ENCODE data around the gene MEPE. TPM values are rescaled to one million over a fixed set of nuclear protein-coding genes. Genes with fewer than 3 reads are reported as not detected.

The MEPE gene
- polyA plus RNA-seq, 4 donors: 0.01 TPM; not detected in 3

DNA sequence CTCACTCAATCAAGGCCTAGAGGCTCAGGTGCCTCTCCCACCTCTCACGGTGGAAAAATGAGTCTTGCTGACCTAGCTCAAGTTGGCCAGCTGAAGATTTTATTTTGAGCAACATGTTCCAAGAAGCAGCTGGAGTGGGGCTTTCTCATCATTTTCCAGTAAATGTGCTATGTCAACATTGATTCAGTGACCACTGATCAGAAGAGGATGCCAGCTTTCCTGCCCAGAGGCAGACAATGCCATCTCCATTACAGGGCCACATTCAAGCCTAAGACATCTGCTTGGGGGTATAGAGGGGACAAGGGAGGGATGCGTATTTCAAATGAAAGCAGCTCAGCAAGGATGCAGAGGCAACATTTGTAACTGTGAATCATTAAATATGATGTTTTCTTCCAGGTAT lies 3.0 kb downstream of the MEPE start:
- no peak for DNase-seq
- no peaks in the 10 kb centered on the region for H3K36me3 ChIP-seq (ENCODE audit: control insufficient read depth in 3 of 3, insufficient read depth in 2 of 3, low read depth in 1 of 3, low read length in 3 of 3)
- H3K4me1 ChIP-seq (ENCODE audit: control insufficient read depth in 3 of 3, insufficient read depth in 2 of 3, low read depth in 1 of 3, low read length in 2 of 3): no peaks in the 10 kb centered on the region
- peaks cover 0 to 7% (median 0%) of the 10 kb centered on the region in 3 donors for H3K27me3 ChIP-seq (ENCODE audit: control insufficient read depth in 3 of 3, insufficient read depth in 3 of 3, low read length in 3 of 3)
- no peak for FAIRE-seq
- H3K9me3 ChIP-seq (ENCODE audit: control insufficient read depth in 2 of 2, insufficient read depth in 1 of 2, low read depth in 1 of 2, low read length in 1 of 2): no peaks in the 10 kb centered on the region
- no peak overlapping the region for H3K4me3 ChIP-seq (ENCODE audit: low read depth in 1 of 3, low read length in 3 of 3)
- H3K27ac ChIP-seq (ENCODE audit: low read depth in 1 of 3, low read length in 2 of 3): no peak overlapping the region
- WGBS, 3 donors: 91 to 94% (median 93%) methylated on average over 2 of the region's 2 CpGs

DNA sequence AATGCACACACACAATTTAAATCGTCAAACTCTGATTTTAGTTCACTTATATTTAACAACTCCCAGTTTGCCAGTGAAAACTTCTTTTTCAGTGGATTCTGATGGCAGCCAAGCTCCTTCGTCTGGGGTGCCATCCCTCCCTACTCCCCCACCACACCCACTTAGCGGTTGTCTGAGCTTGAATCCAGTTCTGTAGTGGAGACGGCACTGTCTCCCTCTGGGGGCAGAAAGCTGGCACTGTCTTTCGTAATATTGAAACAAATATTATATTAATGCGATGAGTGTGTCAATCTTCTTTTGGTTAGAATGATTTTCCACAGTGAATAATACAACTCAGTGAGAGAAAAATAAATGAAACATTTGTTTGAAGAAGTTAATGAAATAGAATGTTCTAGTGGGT lies 5.4 kb downstream of the MEPE start:
- H3K27me3 ChIP-seq (ENCODE audit: control insufficient read depth in 3 of 3, insufficient read depth in 3 of 3, low read length in 3 of 3): peaks cover 0 to 3% (median 0%) of the 10 kb centered on the region in 3 donors
- no peaks in the 10 kb centered on the region for H3K4me1 ChIP-seq (ENCODE audit: control insufficient read depth in 3 of 3, insufficient read depth in 2 of 3, low read depth in 1 of 3, low read length in 2 of 3)
- no peaks in the 10 kb centered on the region for H3K36me3 ChIP-seq (ENCODE audit: control insufficient read depth in 3 of 3, insufficient read depth in 2 of 3, low read depth in 1 of 3, low read length in 3 of 3)
- H3K27ac ChIP-seq (ENCODE audit: low read depth in 1 of 3, low read length in 2 of 3): no peak overlapping the region
- H3K9me3 ChIP-seq (ENCODE audit: control insufficient read depth in 2 of 2, insufficient read depth in 1 of 2, low read depth in 1 of 2, low read length in 1 of 2): no peaks in the 10 kb centered on the region
- 70 to 77% (median 72%) methylated on average over 6 of the region's 6 CpGs for WGBS, 3 donors
- no peak overlapping the region for H3K4me3 ChIP-seq (ENCODE audit: low read depth in 1 of 3, low read length in 3 of 3)
- FAIRE-seq (no peak), DNase-seq (no peak)

DNA sequence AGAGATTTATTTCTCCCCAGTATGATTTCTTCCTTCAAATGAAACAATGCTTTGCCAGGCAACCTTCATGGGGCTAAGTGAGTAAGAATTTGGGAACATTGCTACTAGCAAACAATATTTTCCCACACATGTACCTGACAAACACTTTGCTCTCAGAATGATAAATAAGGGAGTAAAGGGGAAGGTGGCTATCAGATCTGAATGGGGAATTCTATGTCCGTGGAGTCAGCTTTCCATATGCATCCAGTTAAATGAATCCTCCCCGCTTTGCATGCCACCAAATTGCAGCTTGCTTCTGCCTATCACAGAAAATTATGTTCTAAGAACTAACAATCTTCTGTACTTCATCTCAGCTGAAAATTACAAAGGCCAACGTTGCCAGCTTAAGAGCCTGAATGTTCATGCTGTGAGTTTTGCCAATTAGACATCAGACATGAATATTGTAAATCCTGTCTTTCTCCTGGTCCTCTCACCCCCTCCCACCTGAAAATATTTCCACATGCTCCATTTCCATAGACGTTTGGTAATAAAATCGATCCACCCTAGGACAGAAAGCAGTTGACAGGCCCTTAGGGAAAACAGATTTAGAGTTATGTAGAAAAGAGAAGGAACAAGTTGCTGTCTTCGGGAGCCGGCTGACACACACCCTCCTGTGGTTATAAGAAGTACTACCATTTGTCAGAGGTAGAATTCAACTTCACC lies 6.3 kb downstream of the MEPE start:
- DNase-seq (peak; percentile 14 to 25), FAIRE-seq (no peak)
- Histone ChIP-seq H3K4me3 (ENCODE audit: low read depth in 1 of 3, low read length in 3 of 3) (no peak overlapping the region), H3K27me3 (ENCODE audit: control insufficient read depth in 3 of 3, insufficient read depth in 3 of 3, low read length in 3 of 3) (peaks cover 0 to 3% (median 0%) of the 10 kb centered on the region in 3 donors), H3K27ac (ENCODE audit: low read depth in 1 of 3, low read length in 2 of 3) (no peak overlapping the region), H3K36me3 (ENCODE audit: control insufficient read depth in 3 of 3, insufficient read depth in 2 of 3, low read depth in 1 of 3, low read length in 3 of 3) (no peaks in the 10 kb centered on the region), H3K9me3 (ENCODE audit: control insufficient read depth in 2 of 2, insufficient read depth in 1 of 2, low read depth in 1 of 2, low read length in 1 of 2) (no peaks in the 10 kb centered on the region), H3K4me1 (ENCODE audit: control insufficient read depth in 3 of 3, insufficient read depth in 2 of 3, low read depth in 1 of 3, low read length in 2 of 3) (no peaks in the 10 kb centered on the region)
- WGBS, 3 donors: 26 to 28% (median 27%) methylated on average over 7 of the region's 7 CpGs

DNA sequence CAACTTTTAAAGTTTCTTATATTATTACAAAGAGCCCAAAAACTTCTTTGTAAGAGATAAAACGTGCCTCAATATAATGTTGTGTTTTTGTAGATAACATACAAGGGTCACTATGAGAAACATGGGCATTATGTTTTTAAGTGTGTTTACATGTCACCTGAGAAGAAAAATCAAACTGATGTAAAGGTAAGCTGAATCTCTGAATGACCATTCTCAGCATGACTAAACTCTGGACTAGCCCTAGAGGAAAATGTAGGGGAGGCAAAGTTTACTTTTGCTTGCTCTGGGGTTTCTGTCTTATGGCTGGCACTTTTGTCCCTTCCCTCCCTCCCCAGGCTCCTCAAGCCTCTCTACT lies 6.8 kb downstream of the MEPE start:
- no peaks in the 10 kb centered on the region for H3K4me1 ChIP-seq (ENCODE audit: control insufficient read depth in 3 of 3, insufficient read depth in 2 of 3, low read depth in 1 of 3, low read length in 2 of 3)
- WGBS, 3 donors: 0 to 1% (median 0%) methylated on average over 1 of the region's 1 CpG
- DNase-seq (no peak), FAIRE-seq (no peak)
- peaks cover 0 to 3% (median 0%) of the 10 kb centered on the region in 3 donors for H3K27me3 ChIP-seq (ENCODE audit: control insufficient read depth in 3 of 3, insufficient read depth in 3 of 3, low read length in 3 of 3)
- no peaks in the 10 kb centered on the region for H3K36me3 ChIP-seq (ENCODE audit: control insufficient read depth in 3 of 3, insufficient read depth in 2 of 3, low read depth in 1 of 3, low read length in 3 of 3)
- H3K27ac ChIP-seq (ENCODE audit: low read depth in 1 of 3, low read length in 2 of 3): no peak overlapping the region
- H3K4me3 ChIP-seq (ENCODE audit: low read depth in 1 of 3, low read length in 3 of 3): no peak overlapping the region
- no peaks in the 10 kb centered on the region for H3K9me3 ChIP-seq (ENCODE audit: control insufficient read depth in 2 of 2, insufficient read depth in 1 of 2, low read depth in 1 of 2, low read length in 1 of 2)

DNA sequence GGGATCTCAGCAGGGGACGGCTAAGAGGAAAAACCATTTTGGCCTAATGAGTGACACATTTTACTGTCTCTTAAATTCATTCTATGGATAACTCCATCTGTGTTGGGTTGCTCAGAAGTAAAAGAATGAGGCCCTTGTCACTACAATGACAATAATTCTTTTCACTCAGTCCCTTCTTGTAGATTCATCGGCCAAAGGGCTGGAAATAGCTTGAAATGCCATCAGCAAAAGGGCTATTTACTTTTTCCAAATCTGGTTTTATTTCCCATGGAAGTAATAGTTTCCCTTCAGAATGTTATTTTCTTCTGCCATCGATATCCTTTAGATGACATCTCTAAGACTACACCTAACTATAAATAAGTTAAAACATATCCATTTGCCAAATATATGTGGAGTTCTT lies 7.4 kb downstream of the MEPE start:
- FAIRE-seq (no peak), DNase-seq (no peak)
- no peaks in the 10 kb centered on the region for H3K9me3 ChIP-seq (ENCODE audit: control insufficient read depth in 2 of 2, insufficient read depth in 1 of 2, low read depth in 1 of 2, low read length in 1 of 2)
- H3K27ac ChIP-seq (ENCODE audit: low read depth in 1 of 3, low read length in 2 of 3): no peak overlapping the region
- WGBS, 3 donors: 85 to 93% (median 92%) methylated on average over 3 of the region's 3 CpGs
- H3K36me3 ChIP-seq (ENCODE audit: control insufficient read depth in 3 of 3, insufficient read depth in 2 of 3, low read depth in 1 of 3, low read length in 3 of 3): no peaks in the 10 kb centered on the region
- H3K4me1 ChIP-seq (ENCODE audit: control insufficient read depth in 3 of 3, insufficient read depth in 2 of 3, low read depth in 1 of 3, low read length in 2 of 3): no peaks in the 10 kb centered on the region
- H3K4me3 ChIP-seq (ENCODE audit: low read depth in 1 of 3, low read length in 3 of 3): no peak overlapping the region
- H3K27me3 ChIP-seq (ENCODE audit: control insufficient read depth in 3 of 3, insufficient read depth in 3 of 3, low read length in 3 of 3): peaks cover 0 to 3% (median 0%) of the 10 kb centered on the region in 3 donors

DNA sequence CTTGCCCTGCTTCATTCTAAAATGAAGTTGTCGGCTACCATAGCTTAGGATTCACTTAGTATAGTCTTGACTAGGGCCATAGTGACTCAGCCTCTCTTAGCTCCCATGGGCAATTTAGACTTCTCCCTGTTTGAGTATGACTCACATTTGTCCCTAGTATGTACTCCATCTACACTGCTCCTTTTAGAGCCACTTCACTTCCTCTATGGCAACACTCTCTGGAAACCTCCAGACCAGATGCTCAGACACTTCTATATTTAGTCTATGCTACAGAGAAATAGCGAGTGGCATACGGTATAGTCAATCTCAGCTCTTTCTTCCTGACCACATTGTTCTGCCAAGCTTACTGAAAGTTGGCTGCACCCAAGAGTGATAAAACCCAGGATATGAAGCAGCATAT lies 11.2 kb downstream of the MEPE start:
- FAIRE-seq: no peak
- 66 to 79% (median 78%) methylated on average over 3 of the region's 3 CpGs for WGBS, 3 donors

DNA sequence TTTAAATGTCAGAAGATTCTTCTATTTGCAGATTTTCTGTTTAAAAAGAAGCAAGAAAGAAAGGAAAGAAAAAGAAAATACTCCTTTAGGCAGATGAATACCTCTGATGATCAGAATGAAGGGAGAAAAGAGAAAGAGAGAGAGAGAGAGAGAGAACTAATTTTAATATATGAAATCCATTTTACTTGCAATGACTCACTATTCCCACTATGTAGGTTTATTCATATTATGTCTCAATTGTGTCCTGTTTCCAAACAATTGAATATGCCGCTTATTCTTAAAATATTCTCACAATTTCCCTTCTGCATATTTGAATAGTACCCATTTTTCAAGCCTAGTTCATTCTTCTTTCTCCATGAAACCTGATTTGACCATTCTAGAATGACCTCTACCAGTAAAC lies 11.7 kb downstream of the MEPE start:
- FAIRE-seq: no peak
- DNase-seq: no peak
- H3K4me1 ChIP-seq (ENCODE audit: control insufficient read depth in 3 of 3, insufficient read depth in 2 of 3, low read depth in 1 of 3, low read length in 2 of 3): no peaks in the 10 kb centered on the region
- WGBS, 3 donors: 80 to 87% (median 82%) methylated on average over 1 of the region's 1 CpG
- no peaks in the 10 kb centered on the region for H3K9me3 ChIP-seq (ENCODE audit: control insufficient read depth in 2 of 2, insufficient read depth in 1 of 2, low read depth in 1 of 2, low read length in 1 of 2)
- H3K4me3 ChIP-seq (ENCODE audit: low read depth in 1 of 3, low read length in 3 of 3): no peak overlapping the region
- H3K27me3 ChIP-seq (ENCODE audit: control insufficient read depth in 3 of 3, insufficient read depth in 3 of 3, low read length in 3 of 3): peaks cover 0 to 3% (median 0%) of the 10 kb centered on the region in 3 donors
- no peaks in the 10 kb centered on the region for H3K36me3 ChIP-seq (ENCODE audit: control insufficient read depth in 3 of 3, insufficient read depth in 2 of 3, low read depth in 1 of 3, low read length in 3 of 3)
- H3K27ac ChIP-seq (ENCODE audit: low read depth in 1 of 3, low read length in 2 of 3): no peak overlapping the region

More for the DNA sequence above, 11.2 kb downstream of the MEPE start:
- no peaks in the 10 kb centered on the region for H3K36me3 ChIP-seq (ENCODE audit: control insufficient read depth in 3 of 3, insufficient read depth in 2 of 3, low read depth in 1 of 3, low read length in 3 of 3)
- DNase-seq: no peak
- H3K4me1 ChIP-seq (ENCODE audit: control insufficient read depth in 3 of 3, insufficient read depth in 2 of 3, low read depth in 1 of 3, low read length in 2 of 3): no peaks in the 10 kb centered on the region
- peaks cover 0 to 3% (median 0%) of the 10 kb centered on the region in 3 donors for H3K27me3 ChIP-seq (ENCODE audit: control insufficient read depth in 3 of 3, insufficient read depth in 3 of 3, low read length in 3 of 3)
- no peaks in the 10 kb centered on the region for H3K9me3 ChIP-seq (ENCODE audit: control insufficient read depth in 2 of 2, insufficient read depth in 1 of 2, low read depth in 1 of 2, low read length in 1 of 2)
- H3K27ac ChIP-seq (ENCODE audit: low read depth in 1 of 3, low read length in 2 of 3): no peak overlapping the region
- H3K4me3 ChIP-seq (ENCODE audit: low read depth in 1 of 3, low read length in 3 of 3): no peak overlapping the region

DNA sequence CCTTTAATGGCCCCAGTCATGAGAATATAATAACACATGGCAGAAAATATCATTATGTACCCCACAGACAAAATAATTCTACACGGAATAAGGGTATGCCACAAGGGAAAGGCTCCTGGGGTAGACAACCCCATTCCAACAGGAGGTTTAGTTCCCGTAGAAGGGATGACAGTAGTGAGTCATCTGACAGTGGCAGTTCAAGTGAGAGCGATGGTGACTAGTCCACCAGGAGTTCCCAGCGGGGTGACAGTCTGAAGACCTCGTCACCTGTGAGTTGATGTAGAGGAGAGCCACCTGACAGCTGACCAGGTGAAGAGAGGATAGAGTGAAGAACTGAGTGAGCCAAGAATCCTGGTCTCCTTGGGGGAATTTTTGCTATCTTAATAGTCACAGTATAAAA lies 13.5 kb downstream of the MEPE start:
- Histone ChIP-seq H3K27ac (ENCODE audit: low read depth in 1 of 3, low read length in 2 of 3) (no peak overlapping the region), H3K36me3 (ENCODE audit: control insufficient read depth in 3 of 3, insufficient read depth in 2 of 3, low read depth in 1 of 3, low read length in 3 of 3) (no peaks in the 10 kb centered on the region), H3K9me3 (ENCODE audit: control insufficient read depth in 2 of 2, insufficient read depth in 1 of 2, low read depth in 1 of 2, low read length in 1 of 2) (no peaks in the 10 kb centered on the region), H3K4me3 (ENCODE audit: low read depth in 1 of 3, low read length in 3 of 3) (no peak overlapping the region), H3K4me1 (ENCODE audit: control insufficient read depth in 3 of 3, insufficient read depth in 2 of 3, low read depth in 1 of 3, low read length in 2 of 3) (no peaks in the 10 kb centered on the region), H3K27me3 (ENCODE audit: control insufficient read depth in 3 of 3, insufficient read depth in 3 of 3, low read length in 3 of 3) (no peaks in the 10 kb centered on the region)
- WGBS, 3 donors: 84 to 90% (median 87%) methylated on average over 5 of the region's 5 CpGs
- DNase-seq: no peak
- no peak for FAIRE-seq
